Activated T-helper 1 cell treated with Interleukin-2 at 50 U/mL for 16 hours (primary cell): ENCODE data around the gene ELMOD1.

ENCODE experiments used
- DNase-seq: peaks from one replicate; pipeline ENCODE4 v3.0.0-alpha.2; 2020; ENCODE audit warnings: low read depth

Gene ELMOD1

DNA sequence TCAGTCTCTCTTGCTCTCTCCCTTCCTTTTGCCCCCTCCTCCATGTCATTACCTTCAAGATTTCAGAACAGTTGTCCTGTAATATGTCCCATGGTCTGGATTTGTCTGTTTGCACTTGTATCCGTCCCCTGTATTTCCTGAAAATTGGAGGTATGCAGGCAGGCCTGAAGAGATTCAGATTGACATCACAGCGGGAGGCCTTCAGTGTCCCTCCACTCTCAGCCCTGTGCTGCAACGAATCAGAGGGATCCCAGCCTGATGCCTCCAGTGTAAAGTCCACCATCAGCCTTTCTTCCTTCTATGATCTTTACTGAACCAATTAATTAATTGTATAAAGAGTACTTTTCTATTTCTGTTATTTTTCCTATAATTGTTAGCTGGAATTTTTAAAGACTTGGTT lies 57.3 kb downstream of the ELMOD1 start:
- DNase-seq, result no peak

- DNase-seq, result no peak
These were observed 60.7 kb downstream of the ELMOD1 start for GRCh38 chr11:107651672-107652071.

DNA sequence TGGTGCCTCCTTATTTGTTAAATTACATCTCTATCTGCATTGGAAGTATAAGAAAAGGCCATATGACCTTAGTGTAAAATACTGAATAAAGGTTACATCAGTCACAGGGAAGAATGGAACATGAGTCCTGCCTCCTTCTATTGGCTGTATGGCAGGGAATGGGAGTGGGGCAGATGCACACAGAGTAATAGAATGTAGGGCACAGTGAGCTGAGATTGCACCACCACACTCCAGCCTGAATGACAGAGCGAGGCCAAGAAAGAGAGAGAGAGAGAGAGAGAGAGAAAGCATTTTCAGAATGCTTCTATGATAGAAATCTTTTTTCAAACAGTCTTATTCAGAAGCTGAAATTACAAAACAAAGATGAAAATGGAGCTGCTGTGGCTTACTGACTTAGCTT lies 62.1 kb downstream of the ELMOD1 start:
- no peak for DNase-seq

- DNase-seq, result no peak
These were observed 64.7 kb downstream of the ELMOD1 start for GRCh38 chr11:107655602-107656001.

DNA sequence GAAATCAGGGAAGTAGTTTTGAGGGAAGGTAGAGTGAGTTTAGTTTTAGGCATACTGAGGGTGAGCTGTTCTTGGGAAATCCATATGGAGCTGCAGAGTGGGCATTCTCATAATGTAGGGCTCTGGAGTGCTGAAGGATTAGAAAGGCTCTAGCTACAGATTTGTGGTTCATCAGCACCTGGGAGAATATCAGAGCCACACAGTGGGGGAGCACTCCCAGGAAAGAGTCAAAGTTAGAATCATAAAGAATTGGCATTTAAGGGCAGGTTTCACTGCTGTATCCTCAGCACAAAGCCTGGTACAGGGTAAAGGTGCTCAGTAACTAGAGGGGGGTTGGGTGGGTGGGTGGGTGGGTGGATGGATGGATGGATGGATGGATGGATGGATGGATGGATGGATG lies 68.4 kb downstream of the ELMOD1 start:
- DNase-seq, result no peak

- no peak for DNase-seq
These were observed 69.1 kb downstream of the ELMOD1 start for GRCh38 chr11:107660066-107660465.

GRCh38 chr11:107661656-107662055 lies 70.7 kb downstream of the ELMOD1 start:
- no peak for DNase-seq

DNA sequence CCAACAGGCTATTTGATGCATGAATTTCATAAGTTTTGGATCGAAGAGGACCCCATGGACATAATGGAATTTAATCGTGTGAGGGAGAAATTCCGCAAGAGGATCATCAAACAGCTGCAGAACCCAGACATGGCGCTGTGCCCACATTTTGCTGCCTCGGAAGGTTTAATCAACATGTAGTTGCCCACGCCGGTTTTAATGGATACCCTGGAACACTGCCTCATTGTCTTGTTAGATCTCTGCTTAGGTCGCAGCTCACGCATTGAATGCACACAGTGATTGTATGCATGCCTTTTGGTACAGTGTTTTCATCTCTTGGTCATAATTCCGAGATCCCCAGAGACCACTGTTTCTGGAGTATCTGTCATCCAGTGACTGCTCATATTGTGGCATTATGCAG lies 74.1 kb downstream of the ELMOD1 start:
- no peak for DNase-seq

DNA sequence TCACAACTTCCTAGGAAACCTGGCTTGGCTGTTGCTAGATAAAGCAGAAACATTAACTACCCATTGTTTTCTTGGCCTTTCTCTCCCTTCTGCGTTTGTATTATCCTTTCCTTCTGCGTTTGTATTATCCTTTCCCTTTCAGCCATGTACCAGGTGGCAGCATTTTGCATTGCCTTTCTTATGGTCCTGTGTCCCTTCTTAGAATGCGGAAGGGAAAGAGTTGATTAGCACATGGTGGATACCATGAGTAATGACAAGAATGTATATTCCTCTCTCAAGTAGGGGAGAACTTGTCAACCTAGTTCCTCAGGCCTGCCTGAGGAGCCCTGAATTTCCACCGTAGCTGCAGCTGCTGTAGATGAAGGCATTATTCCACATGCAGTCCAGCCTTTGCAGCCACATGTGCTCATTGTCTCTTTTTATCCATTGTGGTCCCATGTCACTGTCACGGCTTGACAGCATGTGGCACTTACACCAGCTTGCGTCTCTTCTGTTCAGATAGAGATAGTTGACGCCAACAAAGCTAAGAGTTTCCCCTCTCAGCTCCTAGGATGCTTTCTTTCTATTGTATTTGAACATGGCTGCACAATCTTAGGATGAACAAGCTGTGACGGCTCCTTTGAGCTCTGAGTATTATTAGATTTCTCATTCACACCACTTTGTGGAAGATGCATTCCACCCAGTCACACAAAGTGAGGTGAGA lies 76.1 kb downstream of the ELMOD1 start:
- DNase-seq, result no peak

- no peak for DNase-seq
These were observed 78.3 kb downstream of the ELMOD1 start for GRCh38 chr11:107669191-107669740.

DNA sequence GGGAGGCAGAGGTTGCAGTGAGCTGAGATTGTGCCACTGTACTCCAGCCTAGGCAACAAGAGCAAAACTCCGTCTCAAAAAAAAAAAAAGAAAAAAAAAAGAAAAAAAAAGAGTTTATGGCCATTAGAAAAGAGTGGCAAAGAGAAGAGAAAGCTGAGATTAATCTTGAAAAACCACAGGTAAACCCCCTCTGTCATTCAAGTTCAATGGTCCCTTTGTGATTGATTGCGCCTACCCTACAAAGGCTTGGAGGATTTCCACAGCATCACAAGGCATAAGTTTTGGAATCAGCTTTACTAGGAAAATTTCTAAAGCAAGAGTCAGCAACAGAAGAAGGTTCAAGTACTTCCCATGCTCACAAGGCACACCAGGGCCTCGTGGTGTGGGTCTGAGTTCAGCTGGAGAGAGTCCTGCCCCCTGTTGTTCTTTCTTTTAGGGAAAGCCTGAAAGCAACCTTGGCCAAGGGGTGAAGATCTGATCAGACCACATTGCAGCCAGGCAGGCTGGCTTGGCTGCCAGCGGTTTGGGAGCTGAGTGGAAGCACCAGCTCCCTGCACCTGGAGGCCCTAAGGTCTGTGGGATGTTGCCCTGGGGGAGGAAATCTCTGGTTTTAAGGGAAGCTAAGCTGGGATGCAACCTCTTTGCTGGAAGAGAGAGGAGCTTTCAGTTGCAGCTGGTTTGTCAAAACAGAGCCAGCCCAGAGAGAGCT lies 79.1 kb downstream of the ELMOD1 start:
- no peak for DNase-seq

DNA sequence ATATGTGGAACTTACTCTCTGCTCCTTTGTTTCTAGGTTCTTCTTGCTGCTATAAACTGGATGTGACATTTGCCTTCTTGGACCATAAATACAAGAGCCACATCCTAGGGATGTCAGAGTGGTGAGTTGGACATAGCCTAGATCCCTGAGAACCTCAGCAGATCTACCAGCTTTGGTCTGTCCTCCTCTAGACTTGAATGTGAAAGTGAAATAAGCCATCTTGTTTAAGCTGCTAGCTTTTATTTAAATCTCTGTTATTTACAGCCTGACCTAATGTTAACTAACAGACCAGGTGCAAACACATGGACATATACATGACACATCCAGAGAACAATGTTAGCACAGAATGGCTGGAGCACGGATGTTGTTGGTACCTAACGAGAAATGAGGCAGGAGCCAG lies 85.0 kb downstream of the ELMOD1 start:
- DNase-seq, result no peak

- no peak for DNase-seq
These were observed 85.5 kb downstream of the ELMOD1 start for GRCh38 chr11:107676336-107677057.

DNA sequence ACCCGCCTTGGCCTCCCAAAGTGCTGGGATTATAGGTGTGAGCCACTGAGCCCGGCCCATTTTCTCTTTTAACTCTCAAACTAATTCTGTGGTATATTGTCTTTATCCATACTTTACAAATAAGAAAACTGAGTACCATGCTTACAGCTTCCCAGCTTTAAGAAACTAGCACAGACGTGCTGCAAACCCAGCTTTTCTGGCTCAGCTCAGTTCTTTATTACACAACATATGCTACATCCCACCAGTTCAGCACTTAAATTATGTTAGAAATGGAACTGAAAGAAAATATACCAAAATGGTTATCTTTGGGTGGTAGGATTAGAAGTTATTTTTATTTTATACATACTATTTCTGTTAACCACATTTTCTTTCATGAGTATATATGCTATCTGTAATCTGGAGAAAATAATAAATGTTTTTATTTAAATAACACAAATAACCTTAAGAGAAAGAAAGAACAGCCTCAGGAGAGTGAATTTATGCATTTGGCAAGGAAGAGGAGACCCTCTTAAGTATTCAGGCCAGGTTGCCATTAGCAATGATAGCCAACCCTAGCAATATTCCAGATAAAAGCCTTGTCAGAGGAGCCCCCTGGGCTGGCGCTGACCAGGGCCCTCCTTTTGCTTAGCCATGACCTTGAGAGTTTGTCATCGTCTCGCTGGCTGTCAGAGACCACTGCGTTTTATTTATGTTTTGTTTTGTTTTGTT lies 87.1 kb downstream of the ELMOD1 start:
- DNase-seq, result no peak

GRCh38 chr11:107678632-107678971 lies 87.7 kb downstream of the ELMOD1 start:
- no peak for DNase-seq

DNA sequence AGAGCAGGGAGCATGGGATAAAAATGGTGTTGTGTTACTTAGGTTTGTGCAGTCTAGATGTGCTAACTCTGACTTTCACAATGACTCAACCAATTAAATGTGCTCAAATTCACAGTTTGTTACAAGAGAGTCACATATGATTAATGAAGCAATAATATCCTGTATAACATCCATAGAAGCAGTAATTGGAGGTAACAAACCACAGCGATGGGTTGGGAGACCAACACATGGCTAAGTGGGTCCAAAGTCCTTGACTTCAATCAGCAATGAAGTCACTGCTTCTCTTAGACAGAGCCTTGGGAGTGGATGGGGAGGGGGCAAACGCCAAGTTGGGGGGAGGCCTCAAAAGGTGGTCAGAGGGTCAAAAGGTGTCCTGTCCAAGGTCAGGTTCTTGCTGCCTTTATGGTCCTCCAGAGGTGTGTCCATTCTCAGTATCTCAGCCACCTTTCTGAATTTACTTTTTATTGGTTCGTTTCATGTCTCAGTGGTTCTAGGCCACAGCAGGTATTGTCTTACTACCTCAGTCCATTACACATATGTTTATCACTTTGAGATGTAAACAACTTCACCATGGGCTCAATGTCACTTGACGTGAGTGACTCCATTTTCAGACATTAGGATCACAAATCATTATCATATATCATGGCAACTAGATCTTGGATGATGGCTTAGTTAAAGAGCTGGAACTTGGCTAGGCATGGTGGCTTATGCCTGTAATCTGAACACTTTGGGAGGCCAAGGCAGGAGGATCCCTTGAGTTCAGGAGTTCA lies 88.5 kb downstream of the ELMOD1 start:
- no peak for DNase-seq

DNA sequence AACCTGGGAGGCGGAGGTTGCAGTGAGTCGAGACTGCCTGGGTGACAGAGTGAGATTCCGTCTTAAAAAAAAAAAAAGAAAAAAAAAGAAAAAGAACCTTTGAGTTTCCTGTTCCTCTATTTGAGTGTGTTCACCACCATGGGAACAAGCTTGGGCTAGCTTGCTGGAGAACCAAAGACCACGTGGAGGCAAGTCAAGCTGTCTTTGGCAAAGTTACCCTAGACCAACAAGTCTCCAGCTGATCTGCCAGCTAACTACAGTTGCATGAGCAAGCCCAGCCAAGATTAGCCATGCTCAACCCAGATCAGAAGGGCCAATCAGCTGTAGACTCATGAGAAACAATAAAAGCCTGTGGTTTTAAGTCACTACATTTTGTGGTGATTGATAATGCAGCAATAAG lies 91.2 kb downstream of the ELMOD1 start:
- no peak for DNase-seq

- DNase-seq, result no peak
These were observed 91.6 kb downstream of the ELMOD1 start for GRCh38 chr11:107682572-107682971.

DNA sequence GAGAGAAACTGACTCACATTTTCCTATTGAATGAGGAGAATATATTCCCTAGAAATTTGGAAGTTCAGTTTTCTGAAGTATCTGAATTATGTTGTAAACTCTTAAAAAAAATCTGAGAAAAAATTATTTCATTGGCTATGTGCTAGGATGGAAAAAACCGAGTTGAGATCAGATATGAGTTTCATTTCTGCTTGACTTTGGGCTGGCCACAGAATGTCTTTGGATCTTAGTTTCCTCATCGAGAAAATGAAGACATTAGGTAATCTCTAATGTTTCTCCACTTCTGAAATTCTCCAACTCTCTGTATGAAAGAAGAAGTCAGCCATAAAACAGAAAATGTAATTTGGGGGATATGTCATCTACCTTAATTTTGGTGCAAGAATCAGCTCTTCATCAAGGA lies 92.1 kb downstream of the ELMOD1 start:
- DNase-seq, result no peak

DNA sequence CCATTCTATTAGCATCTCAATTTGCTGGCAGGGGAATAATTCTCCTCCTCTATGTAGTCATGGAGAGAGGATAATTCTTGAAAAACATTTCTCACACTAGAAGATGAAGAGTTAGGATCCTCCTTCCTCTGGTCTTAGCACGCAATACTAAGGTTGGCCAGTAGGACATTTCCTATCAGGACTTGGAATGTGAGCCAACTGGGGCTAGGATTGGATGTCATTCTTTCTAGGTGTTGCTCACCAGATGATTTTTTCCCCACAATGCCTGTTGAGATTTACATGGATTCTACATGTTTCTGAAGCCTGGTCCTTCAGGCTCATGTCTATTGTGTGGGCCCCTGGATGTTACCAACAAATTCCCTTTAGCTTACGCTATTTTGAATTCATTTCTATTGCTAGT lies 92.9 kb downstream of the ELMOD1 start:
- no peak for DNase-seq

GRCh38 chr11:107688322-107688918 lies 97.5 kb downstream of the ELMOD1 start:
- DNase-seq, result no peak
